BLaER1 (cell line): ENCODE measurements around the gene GGTLC2.
"Not testable (repeated sequence)": the region's sequence is repeated elsewhere in the genome, so short reads cannot be mapped to it uniquely, and the experiment has no call there.

Experiments used
- H3K27ac ChIP-seq: shearing (Covaris generic); formaldehyde crosslinking; 2 replicates; pipeline ENCODE4 v1.8.1; 2022
- H3K27me3 ChIP-seq: shearing (Covaris generic); formaldehyde crosslinking; 2 replicates; pipeline ENCODE4 v1.8.1; 2022
- H3K36me3 ChIP-seq: shearing (Covaris generic); formaldehyde crosslinking; 2 replicates; pipeline ENCODE4 v1.8.1; 2022
- H3K4me1 ChIP-seq: shearing (Covaris generic); formaldehyde crosslinking; 2 replicates; pipeline ENCODE4 v1.8.1; 2022
- H3K4me2 ChIP-seq: shearing (Covaris generic); formaldehyde crosslinking; 2 replicates; pipeline ENCODE4 v1.8.1; 2022
- H3K4me3 ChIP-seq: shearing (Covaris generic); formaldehyde crosslinking; 2 replicates; pipeline ENCODE4 v1.8.1; 2022
- H3K9ac ChIP-seq: shearing (Covaris generic); formaldehyde crosslinking; 2 replicates; pipeline ENCODE4 v1.8.1; 2022
- H3K9me3 ChIP-seq: shearing (Covaris generic); formaldehyde crosslinking; 2 replicates; pipeline ENCODE4 v1.8.1; 2022
- H4K20me1 ChIP-seq: shearing (Covaris generic); formaldehyde crosslinking; 2 replicates; pipeline ENCODE4 v1.8.1; 2022
- Cebpa-rat ChIP-seq: shearing (Covaris generic); IDR thresholded peaks from 2 replicates; pipeline ENCODE4 v1.8.1; 2022

Gene GGTLC2

GRCh38 chr22:22612516-22612915, 31.9 kb upstream of the GGTLC2 start:
- Histone ChIP-seq H3K4me2 (no peak overlapping the region), H3K9me3 (peaks cover 8% of the 10 kb centered on the region), H3K4me1 (peaks cover 40% of the 10 kb centered on the region), H3K4me3 (no peak overlapping the region), H3K9ac (no peak overlapping the region), H3K36me3 (no peaks in the 10 kb centered on the region), H3K27me3 (no peaks in the 10 kb centered on the region), H4K20me1 (no peaks in the 10 kb centered on the region), H3K27ac (no peak overlapping the region)
- no peak for TF ChIP-seq Cebpa-rat

- no peak for TF ChIP-seq Cebpa-rat
- Histone ChIP-seq H3K4me3 (no peak overlapping the region), H3K36me3 (no peaks in the 10 kb centered on the region), H4K20me1 (no peaks in the 10 kb centered on the region), H3K27me3 (no peaks in the 10 kb centered on the region), H3K4me1 (peaks cover 38% of the 10 kb centered on the region), H3K4me2 (peak overlapping the region; percentile 52), H3K9me3 (no peaks in the 10 kb centered on the region), H3K27ac (no peak overlapping the region), H3K9ac (no peak overlapping the region)
These were observed 30.3 kb upstream of the GGTLC2 start for GRCh38 chr22:22614065-22614464.

GRCh38 chr22:22616636-22617035, 27.8 kb upstream of the GGTLC2 start:
- H3K9me3 ChIP-seq: no peaks in the 10 kb centered on the region
- peaks cover 33% of the 10 kb centered on the region for H3K4me1 ChIP-seq
- H3K9ac ChIP-seq: no peak overlapping the region
- no peaks in the 10 kb centered on the region for H4K20me1 ChIP-seq
- TF ChIP-seq Cebpa-rat: no peak
- H3K27me3 ChIP-seq: no peaks in the 10 kb centered on the region
- H3K36me3 ChIP-seq: no peaks in the 10 kb centered on the region
- H3K4me2 ChIP-seq: peak overlapping the region; percentile 36
- H3K27ac ChIP-seq: no peak overlapping the region
- H3K4me3 ChIP-seq: no peak overlapping the region

GRCh38 chr22:22618448-22618847, 26.0 kb upstream of the GGTLC2 start:
- TF ChIP-seq Cebpa-rat: no peak
- Histone ChIP-seq H3K4me1 (peaks cover 31% of the 10 kb centered on the region), H3K9ac (no peak overlapping the region), H4K20me1 (no peaks in the 10 kb centered on the region), H3K4me2 (no peak overlapping the region), H3K27ac (no peak overlapping the region), H3K9me3 (no peaks in the 10 kb centered on the region), H3K36me3 (no peaks in the 10 kb centered on the region), H3K27me3 (no peaks in the 10 kb centered on the region), H3K4me3 (no peak overlapping the region)

GRCh38 chr22:22618923-22619322, 25.5 kb upstream of the GGTLC2 start:
- Histone ChIP-seq H3K27me3 (no peaks in the 10 kb centered on the region), H3K4me3 (no peak overlapping the region), H4K20me1 (no peaks in the 10 kb centered on the region), H3K36me3 (no peaks in the 10 kb centered on the region), H3K27ac (no peak overlapping the region), H3K9ac (no peak overlapping the region), H3K4me2 (no peak overlapping the region), H3K9me3 (no peaks in the 10 kb centered on the region), H3K4me1 (peaks cover 26% of the 10 kb centered on the region)
- no peak for TF ChIP-seq Cebpa-rat

- Histone ChIP-seq H3K27me3 (no peaks in the 10 kb centered on the region), H3K9ac (no peak overlapping the region), H3K4me2 (0 out of 2 replicates have a peak overlapping the region, but pooled peaks have one; percentile 19), H3K36me3 (no peaks in the 10 kb centered on the region), H3K27ac (no peak overlapping the region), H3K4me1 (peaks cover 17% of the 10 kb centered on the region), H3K4me3 (no peak overlapping the region), H3K9me3 (no peaks in the 10 kb centered on the region), H4K20me1 (no peaks in the 10 kb centered on the region)
- no peak for TF ChIP-seq Cebpa-rat
These were observed 24.5 kb upstream of the GGTLC2 start for GRCh38 chr22:22619765-22620414.

GRCh38 chr22:22628546-22629495, 15.6 kb upstream of the GGTLC2 start:
- H3K4me2 ChIP-seq, H3K36me3 ChIP-seq, H4K20me1 ChIP-seq, H3K4me3 ChIP-seq, H3K9ac ChIP-seq, H3K9me3 ChIP-seq, H3K27ac ChIP-seq, H3K27me3 ChIP-seq: not testable (repeated sequence)
- peaks cover 14% of the 10 kb centered on the region; the same call in 1 of the 2 replicates for H3K4me1 ChIP-seq

GRCh38 chr22:22631223-22631652, 13.2 kb upstream of the GGTLC2 start:
- not testable (repeated sequence) for H3K27me3 ChIP-seq, H3K4me3 ChIP-seq, H3K27ac ChIP-seq, H3K9me3 ChIP-seq, H4K20me1 ChIP-seq, H3K9ac ChIP-seq, H3K36me3 ChIP-seq
- Histone ChIP-seq H3K4me2 (peak overlapping the region; percentile 62), H3K4me1 (peaks cover 14% of the 10 kb centered on the region; the same call in 1 of the 2 replicates)

- peaks cover 14% of the 10 kb centered on the region; the same call in 1 of the 2 replicates for H3K4me1 ChIP-seq
- not testable (repeated sequence) for H3K4me2 ChIP-seq
These were observed 12.2 kb upstream of the GGTLC2 start for GRCh38 chr22:22632226-22632625.

GRCh38 chr22:22633533-22633932, 10.9 kb upstream of the GGTLC2 start:
- not testable (repeated sequence) for H3K27me3 ChIP-seq

More at GRCh38 chr22:22632226-22632625, 12.2 kb upstream of the GGTLC2 start:
- H4K20me1 ChIP-seq, H3K36me3 ChIP-seq, H3K9me3 ChIP-seq, H3K4me3 ChIP-seq, H3K27ac ChIP-seq, H3K9ac ChIP-seq, H3K27me3 ChIP-seq: not testable (repeated sequence)

GRCh38 chr22:22636260-22636659, 8.2 kb upstream of the GGTLC2 start:
- H4K20me1 ChIP-seq, H3K27me3 ChIP-seq, H3K4me3 ChIP-seq, H3K36me3 ChIP-seq, H3K9me3 ChIP-seq, H3K4me2 ChIP-seq, H3K27ac ChIP-seq, H3K9ac ChIP-seq, H3K4me1 ChIP-seq: not testable (repeated sequence)

More at GRCh38 chr22:22633533-22633932, 10.9 kb upstream of the GGTLC2 start:
- not testable (repeated sequence) for H3K4me2 ChIP-seq, H3K4me3 ChIP-seq, H3K9me3 ChIP-seq, H3K36me3 ChIP-seq, H4K20me1 ChIP-seq, H3K9ac ChIP-seq, H3K27ac ChIP-seq
- peaks cover 19% of the 10 kb centered on the region; the same call in 1 of the 2 replicates for H3K4me1 ChIP-seq

GRCh38 chr22:22638313-22638712, 6.1 kb upstream of the GGTLC2 start:
- H3K36me3 ChIP-seq, H3K4me1 ChIP-seq, H3K9ac ChIP-seq, H3K4me3 ChIP-seq, H4K20me1 ChIP-seq, H3K27me3 ChIP-seq, H3K9me3 ChIP-seq, H3K27ac ChIP-seq, H3K4me2 ChIP-seq: not testable (repeated sequence)

- H3K4me2 ChIP-seq, H3K9ac ChIP-seq, H3K36me3 ChIP-seq, H3K9me3 ChIP-seq, H4K20me1 ChIP-seq, H3K27ac ChIP-seq, H3K4me1 ChIP-seq, H3K4me3 ChIP-seq, H3K27me3 ChIP-seq: not testable (repeated sequence)
These were observed 2.2 kb upstream of the GGTLC2 start for GRCh38 chr22:22642255-22642654.

- not testable (repeated sequence) for H3K9me3 ChIP-seq, H3K27ac ChIP-seq, H3K4me1 ChIP-seq, H4K20me1 ChIP-seq, H3K4me3 ChIP-seq, H3K27me3 ChIP-seq, H3K4me2 ChIP-seq, H3K9ac ChIP-seq, H3K36me3 ChIP-seq
These were observed 1.6 kb downstream of the GGTLC2 start for GRCh38 chr22:22645969-22646368.
